HG03571 (cell line): ENCODE data around the gene SSUH2.

Source experiments
- ATAC-seq: cut with Tn5 transposase; IDR thresholded peaks from one replicate; pipeline ENCODE4 v1.9.1; 2021; ENCODE audit not compliant: unreplicated experiment

Gene SSUH2

GRCh38 chr3:8619548-8619947 lies 25.1 kb downstream of the SSUH2 start:
- no peak for ATAC-seq

DNA sequence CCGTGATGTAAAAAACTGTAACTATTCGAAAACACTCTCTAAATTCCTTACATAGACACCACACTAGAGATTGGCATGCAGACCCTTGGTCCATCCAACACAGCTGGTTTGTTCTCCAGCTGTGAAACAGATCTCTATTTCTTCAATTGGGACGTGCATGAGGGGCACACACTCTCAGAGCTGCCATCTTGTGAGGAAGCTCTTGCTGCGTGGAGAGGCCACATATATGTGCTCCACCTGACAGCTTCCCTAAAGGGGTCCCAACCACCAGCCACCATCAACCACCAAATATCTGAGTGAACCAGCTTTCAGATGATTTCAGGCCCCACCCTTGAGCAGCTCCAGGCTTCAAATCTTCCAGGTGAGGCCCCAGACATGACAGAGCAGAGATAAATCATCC lies 25.6 kb downstream of the SSUH2 start:
- ATAC-seq = no peak

GRCh38 chr3:8617921-8618320 lies 26.7 kb downstream of the SSUH2 start:
- ATAC-seq = no peak

DNA sequence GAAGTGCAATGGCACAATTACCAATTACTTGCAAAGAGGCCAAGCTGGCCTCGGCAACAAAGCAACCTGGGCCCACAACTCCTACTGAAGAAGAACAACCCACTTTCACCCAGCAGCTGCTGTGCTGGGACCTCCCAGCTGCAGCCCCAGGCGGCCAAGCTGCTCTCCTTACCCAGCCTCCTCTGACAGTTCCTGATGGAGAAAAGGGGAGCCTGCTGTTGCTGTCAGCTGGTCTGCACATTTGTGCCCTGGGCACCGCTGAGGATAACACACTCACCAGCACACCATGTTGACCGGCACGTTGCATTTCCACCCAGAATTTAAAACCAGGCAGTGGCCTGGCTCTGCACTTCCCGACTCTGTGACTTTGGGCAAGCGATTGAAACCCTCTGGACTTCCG lies 33.6 kb downstream of the SSUH2 start:
- no peak for ATAC-seq

GRCh38 chr3:8608791-8609467 lies 35.7 kb downstream of the SSUH2 start:
- ATAC-seq = no peak

DNA sequence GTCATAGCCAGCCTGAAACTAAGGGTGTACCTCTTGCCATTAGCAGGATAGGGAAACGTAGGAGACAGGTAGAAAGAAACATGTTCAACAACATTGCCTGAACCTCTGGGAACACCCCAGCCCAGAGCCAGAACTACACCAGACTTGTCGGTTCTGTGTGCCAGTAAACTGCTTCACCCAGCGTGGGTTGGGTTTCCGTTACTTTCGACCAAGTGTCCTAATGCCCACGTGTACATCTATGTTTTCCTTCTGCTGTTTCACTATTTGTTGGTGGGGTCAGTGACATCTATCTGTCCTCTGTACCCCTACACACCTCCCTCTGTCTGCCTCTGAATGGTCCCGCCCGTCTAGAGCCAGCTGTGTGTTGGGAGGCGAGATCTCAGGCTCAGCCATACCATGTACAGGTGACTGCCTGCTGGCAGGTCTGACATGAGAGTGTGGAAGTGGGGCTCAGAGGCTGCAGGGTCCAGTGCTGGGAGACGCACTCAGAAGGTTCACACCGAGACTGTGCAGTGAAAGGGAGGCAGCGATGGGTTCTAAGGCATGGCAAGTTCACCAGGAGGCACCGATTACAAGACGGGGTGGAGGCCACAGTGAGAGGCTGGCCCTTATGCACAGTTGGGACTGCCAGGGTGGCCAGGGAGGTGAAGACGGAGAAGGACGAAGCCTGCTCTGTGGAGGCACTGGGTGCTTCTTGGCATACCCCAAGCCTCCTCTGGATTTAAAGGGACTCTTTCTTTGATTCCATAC lies 36.4 kb downstream of the SSUH2 start:
- ATAC-seq = no peak

DNA sequence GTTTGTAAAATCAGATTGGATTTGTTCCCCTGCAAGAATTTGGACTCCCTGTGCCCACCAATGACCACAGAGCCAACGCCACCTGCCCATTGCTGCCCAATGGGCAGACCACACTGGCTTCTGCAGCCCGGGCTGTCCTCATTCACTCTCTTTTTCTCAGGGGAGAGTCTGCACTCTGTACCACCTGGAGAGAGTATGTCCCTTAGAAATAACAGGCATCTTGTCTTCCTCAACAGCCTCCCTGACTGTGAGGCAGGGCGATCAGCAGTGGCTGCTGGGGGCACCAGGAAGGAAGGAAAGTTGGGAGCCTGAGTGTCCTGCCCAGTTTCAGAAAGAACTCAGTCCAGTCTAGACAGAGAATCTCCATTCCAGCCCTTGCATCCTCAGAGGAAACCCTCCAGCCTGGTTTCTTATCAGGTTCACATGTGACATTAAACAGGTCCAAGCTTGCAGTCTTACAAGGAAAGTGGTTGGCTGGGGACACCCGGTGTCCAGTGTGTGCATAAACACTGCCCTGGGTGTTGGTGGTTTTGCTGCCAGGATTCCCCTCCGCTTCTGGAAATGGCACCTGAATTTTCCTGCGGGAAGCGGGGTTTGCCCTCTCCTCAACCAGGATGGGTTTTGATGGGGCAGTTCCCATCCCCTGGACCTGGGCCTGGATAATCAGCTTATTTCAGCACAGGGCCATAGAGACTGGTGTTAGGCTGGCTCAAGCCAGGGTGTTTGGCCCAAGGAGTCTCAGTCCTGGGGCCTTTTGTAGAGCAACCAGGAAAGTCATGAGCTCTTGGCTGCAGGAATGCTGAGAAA lies 37.2 kb downstream of the SSUH2 start:
- no peak for ATAC-seq

GRCh38 chr3:8606701-8607231 lies 37.8 kb downstream of the SSUH2 start:
- ATAC-seq = no peak

DNA sequence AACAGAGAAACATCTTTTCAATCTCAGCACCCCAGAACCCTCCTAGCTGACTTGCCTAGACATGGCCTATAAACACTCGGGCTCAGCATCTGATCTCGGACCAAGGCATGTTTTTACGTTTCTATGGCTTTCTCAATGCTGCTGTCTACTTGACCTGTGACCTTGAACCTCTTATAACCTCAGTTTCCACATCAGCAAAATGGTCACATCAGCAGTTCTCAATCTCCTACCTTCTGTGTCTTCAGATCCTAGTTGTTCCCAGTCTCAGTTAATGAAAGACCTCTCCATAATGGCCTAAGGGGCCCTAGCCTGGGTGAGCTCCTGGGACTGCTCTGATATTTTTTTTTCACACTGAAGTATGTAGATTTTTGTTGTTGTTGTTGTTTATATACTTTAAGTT lies 39.6 kb downstream of the SSUH2 start:
- ATAC-seq = no peak

- ATAC-seq = no peak
Observed at GRCh38 chr3:8604006-8604405, 40.6 kb downstream of the SSUH2 start.

GRCh38 chr3:8603115-8603710 lies 41.4 kb downstream of the SSUH2 start:
- ATAC-seq = no peak

GRCh38 chr3:8600457-8600856 lies 44.1 kb downstream of the SSUH2 start:
- no peak for ATAC-seq

GRCh38 chr3:8599146-8599545 lies 45.5 kb downstream of the SSUH2 start:
- ATAC-seq = no peak

- no peak for ATAC-seq
Observed at GRCh38 chr3:8597219-8597853, 47.3 kb downstream of the SSUH2 start.

DNA sequence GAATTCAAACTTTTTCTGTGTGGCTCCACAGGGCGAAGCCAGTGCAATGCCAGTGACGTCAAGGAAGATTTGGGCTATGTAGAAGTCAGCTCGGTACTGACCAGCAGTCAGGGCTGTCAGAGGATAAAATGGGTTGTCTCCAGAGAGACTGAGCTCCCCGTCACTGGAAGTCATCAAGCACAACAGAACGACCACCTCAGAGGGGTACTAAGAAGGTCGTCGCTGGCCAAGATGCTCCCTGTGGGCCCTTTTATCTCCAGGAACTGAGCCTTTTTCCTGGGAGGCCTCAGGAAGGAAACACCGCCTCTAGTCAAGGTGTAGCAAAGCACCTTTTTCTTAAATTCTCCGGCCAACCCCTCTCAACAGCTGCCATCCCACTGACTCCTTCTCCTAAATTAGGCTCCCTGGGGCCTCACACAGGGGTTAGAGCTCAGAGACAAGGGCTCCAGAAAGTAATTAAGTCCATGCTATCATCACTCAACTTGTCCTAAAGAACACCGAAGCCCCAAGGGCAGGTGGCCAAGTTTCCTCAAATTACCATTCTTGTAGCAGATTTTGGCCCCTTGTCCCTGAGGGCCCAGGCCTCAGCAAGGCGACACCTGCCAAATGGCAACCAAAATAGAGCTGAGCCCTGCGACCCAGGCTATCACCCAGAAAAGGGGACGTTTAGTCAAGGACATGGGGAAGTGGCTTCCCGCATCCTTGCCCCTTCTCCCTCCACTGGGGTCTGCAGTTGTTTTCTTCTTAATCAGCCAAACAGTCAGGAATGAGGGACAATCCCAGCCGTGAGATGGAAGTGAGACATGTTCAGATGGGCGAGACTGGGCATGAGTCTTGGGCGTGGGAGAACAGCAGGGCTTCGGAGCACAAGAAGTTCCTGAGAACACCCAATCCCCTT lies 48.0 kb downstream of the SSUH2 start:
- no peak for ATAC-seq

- ATAC-seq = no peak
Observed at GRCh38 chr3:8595695-8596115, 48.9 kb downstream of the SSUH2 start.

- ATAC-seq = no peak
Observed at GRCh38 chr3:8595252-8595651, 49.3 kb downstream of the SSUH2 start.

GRCh38 chr3:8593021-8593827 lies 51.4 kb downstream of the SSUH2 start:
- no peak for ATAC-seq
